ENCODE data around the gene RNF208. TPM values are rescaled to one million over a fixed set of nuclear protein-coding genes. Genes with fewer than 3 reads are reported as not detected.

Gene RNF208
- 1 to 10 TPM; 5.9 to 7.9 TPM for total RNA-seq

DNA sequence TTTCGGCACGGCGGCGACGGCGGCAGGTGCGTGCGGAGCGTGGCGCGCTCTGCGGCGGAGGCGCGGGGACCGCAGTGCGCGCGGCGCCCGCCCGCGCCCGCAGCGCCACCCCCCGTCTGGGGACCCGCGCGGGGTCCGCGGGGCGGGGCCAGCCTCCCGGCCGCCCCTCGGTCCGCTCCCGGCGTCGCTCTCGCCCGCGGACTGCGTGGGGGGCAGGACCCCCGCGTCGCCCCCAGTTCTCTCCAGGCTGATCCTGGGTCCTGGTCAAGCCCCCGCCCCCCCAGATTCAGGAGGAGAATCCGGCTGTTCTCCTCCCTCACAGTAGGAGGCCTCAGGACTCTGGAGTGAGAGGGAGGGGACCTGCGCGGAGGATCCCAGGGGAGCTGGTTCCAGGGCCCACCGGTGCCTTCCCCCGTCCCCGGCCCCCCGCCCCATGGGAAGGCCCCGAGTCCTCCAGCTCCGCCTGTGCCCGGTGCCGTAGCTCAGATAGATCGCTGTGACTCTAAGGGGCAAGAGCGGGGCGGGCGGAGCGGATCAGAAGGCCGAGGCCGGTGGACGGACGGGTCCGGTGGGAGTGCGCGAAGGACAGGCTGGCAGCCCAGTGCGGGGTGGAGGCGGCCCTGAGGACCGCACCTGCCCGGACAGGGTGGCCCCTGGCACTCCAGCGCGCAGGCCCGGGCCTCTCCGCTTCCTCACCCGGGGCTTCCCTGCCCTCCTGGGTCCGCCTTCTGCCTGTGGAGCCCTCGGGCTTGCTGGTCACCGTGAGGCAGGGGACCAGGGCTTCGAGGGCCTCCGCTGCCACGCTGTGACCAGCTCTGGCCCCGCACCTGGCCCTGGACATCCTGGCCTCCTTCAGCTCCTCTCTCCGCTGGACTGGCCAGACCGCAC, at the start of gene RNF208:
RNF208 (minus strand) TSS at position 51 of the 888 bp plus-strand sequence. CDS start 1,028 bp downstream, outside the sequence.
- H3K9me3 ChIP-seq = no peaks in the 10 kb centered on the region
- peak within 1 kb of the TSS; percentile 60 to 70 for H3K4me3 ChIP-seq
- DNase-seq (ENCODE audit: low spot score) = no peak
- H3K4me1 ChIP-seq = peaks cover 0 to 49% of the 10 kb centered on the region in 2 donors
- H3K27ac ChIP-seq = peak within 1 kb of the TSS; percentile 77 to 86
- TF ChIP-seq, protein P1, sequence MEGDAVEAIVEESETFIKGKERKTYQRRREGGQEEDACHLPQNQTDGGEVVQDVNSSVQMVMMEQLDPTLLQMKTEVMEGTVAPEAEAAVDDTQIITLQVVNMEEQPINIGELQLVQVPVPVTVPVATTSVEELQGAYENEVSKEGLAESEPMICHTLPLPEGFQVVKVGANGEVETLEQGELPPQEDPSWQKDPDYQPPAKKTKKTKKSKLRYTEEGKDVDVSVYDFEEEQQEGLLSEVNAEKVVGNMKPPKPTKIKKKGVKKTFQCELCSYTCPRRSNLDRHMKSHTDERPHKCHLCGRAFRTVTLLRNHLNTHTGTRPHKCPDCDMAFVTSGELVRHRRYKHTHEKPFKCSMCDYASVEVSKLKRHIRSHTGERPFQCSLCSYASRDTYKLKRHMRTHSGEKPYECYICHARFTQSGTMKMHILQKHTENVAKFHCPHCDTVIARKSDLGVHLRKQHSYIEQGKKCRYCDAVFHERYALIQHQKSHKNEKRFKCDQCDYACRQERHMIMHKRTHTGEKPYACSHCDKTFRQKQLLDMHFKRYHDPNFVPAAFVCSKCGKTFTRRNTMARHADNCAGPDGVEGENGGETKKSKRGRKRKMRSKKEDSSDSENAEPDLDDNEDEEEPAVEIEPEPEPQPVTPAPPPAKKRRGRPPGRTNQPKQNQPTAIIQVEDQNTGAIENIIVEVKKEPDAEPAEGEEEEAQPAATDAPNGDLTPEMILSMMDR (IDR thresholded peaks at IDR 0.05) = no peak
- no peaks in the 10 kb centered on the region for H3K27me3 ChIP-seq
- H3K36me3 ChIP-seq = no peaks in the 10 kb centered on the region

GRCh38 chr9:137271696-137272076, 49.6 kb upstream of the RNF208 start:
- Histone ChIP-seq H3K4me1 (peaks cover 0 to 76% of the 10 kb centered on the region in 2 donors), H3K36me3 (peaks cover 31% of the 10 kb centered on the region), H3K4me3 (no peak overlapping the region), H3K27me3 (no peaks in the 10 kb centered on the region), H3K27ac (peak overlapping the region; percentile 27 to 49), H3K9me3 (no peaks in the 10 kb centered on the region)
- DNase-seq (ENCODE audit: low spot score) = no peak
- TF ChIP-seq, protein P1 (IDR thresholded peaks at IDR 0.05) = no peak

DNA sequence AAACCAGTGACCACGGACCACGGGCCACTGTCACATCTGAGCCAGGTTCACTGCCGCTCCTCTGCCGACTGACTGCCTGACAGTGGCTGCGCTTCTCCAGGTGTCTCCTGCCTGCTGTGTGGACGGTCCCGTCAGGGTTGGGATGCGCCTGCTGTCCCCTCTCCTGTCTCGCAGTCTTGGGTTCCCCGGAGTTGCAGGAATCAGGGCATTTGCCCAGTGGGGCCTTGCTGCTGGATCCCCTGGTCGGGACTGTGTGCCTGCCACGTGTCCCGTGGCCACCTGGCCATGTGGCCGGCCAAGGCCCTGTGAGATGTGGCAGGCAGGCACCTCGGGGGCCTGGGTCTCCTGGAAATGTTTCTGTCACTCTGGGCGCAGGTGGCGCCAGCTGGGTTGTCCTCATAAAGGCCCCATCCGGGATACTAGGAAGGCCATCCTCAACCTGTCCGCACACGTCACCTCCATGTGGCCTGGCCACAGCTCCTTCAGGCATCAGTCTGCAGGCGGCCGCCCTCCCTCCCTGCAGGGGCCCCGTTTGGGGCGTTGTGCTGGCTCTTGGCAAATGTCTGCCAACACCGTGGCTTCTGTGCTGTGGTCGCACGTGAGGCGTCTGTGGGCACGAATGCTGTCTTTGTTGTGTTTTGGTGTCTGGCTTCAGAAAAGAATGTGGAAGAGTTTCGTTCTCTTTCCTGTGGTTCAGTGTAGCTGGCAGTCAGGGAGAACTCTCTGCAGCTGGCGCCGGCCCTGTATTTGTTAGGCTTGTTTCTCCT, 49.1 kb upstream of the RNF208 start:
- no peaks in the 10 kb centered on the region for H3K9me3 ChIP-seq
- H3K27ac ChIP-seq = peak overlapping the region; percentile 27 to 49
- H3K4me3 ChIP-seq = no peak overlapping the region
- H3K4me1 ChIP-seq = peaks cover 0 to 70% of the 10 kb centered on the region in 2 donors
- no peak for DNase-seq (ENCODE audit: low spot score)
- TF ChIP-seq, protein P1 (IDR thresholded peaks at IDR 0.05) = no peak
- H3K36me3 ChIP-seq = peaks cover 37% of the 10 kb centered on the region
- no peaks in the 10 kb centered on the region for H3K27me3 ChIP-seq

- H3K4me3 ChIP-seq = peak overlapping the region; percentile 3 to 35
- no peak for DNase-seq (ENCODE audit: low spot score)
- peaks cover 0 to 52% of the 10 kb centered on the region in 2 donors for H3K4me1 ChIP-seq
- no peaks in the 10 kb centered on the region for H3K27me3 ChIP-seq
- TF ChIP-seq, protein P1 (IDR thresholded peaks at IDR 0.05) = no peak
- no peaks in the 10 kb centered on the region for H3K9me3 ChIP-seq
- H3K36me3 ChIP-seq = peaks cover 48% of the 10 kb centered on the region
- H3K27ac ChIP-seq = peak overlapping the region; percentile 78 to 83
These were observed 47.3 kb upstream of the RNF208 start for GRCh38 chr9:137269231-137269772.

- peaks cover 54% of the 10 kb centered on the region for H3K36me3 ChIP-seq
- no peaks in the 10 kb centered on the region for H3K9me3 ChIP-seq
- H3K27me3 ChIP-seq = no peaks in the 10 kb centered on the region
- H3K4me3 ChIP-seq = peak overlapping the region; percentile 3 to 35
- TF ChIP-seq, protein P1 (IDR thresholded peaks at IDR 0.05) = no peak
- DNase-seq (ENCODE audit: low spot score) = no peak
- peaks cover 0 to 45% of the 10 kb centered on the region in 2 donors for H3K4me1 ChIP-seq
- peak overlapping the region; percentile 78 to 83 for H3K27ac ChIP-seq
These were observed 46.6 kb upstream of the RNF208 start for GRCh38 chr9:137268538-137269201.
